ENCODE results near the gene CCM2. TPM values are rescaled to one million over a fixed set of nuclear protein-coding genes. Genes with fewer than 3 reads are reported as not detected.

Gene CCM2
- polyA plus RNA-seq (ENCODE audit: low read depth in 6 of 6): 100 to 1,000 TPM in 2 of 6 donors, 10 to 100 TPM in 4; 69.3 to 136 (median 77.3) TPM

DNA sequence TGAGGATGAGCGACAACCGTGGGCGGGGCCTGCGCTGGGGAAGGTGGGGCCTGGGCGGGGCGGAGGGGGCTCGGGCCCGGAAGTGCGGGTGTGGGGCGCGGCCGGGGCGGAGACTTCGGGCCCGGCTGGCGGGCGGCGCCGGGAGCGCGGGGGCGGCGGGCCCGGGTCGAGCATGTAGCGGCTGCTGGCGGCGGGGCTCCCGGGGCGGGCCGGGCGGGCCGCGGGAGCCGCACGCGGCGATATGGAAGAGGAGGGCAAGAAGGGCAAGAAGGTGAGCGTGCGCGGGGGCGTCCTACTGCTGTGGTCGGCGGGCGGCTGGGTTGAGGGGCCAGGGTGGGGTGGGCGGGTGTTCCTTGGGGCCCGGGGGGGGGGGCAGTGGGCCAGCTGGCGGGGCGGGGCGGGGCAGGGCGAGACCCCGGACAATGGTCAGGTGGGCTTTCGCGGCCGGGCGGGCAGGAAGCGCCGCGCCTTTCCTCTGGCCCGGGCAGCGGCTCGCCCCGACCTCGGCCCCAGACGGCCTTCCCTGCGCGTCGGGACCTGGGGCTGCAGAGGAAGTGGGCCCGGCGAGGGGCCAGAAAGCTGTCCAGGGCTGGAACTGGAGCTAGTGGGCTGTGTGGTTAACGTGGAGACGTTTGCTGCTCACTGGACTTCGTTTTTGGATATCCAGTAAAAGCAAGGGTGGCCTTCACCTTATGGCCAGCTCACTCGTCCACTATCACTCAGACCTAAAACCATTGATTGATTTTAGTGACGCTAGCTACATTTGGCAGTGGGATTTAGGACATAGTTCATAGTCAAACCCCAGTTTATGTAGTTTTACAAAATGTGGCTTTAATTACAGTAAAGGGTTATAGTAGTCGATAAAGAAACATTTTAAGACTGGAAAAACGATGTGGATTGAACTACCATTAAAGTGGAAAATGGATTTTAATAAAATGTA lies at the start of gene CCM2:
Gene CCM2, plus strand, starts transcription at position 109 of the 940 bp plus-strand sequence. Its CDS starts 133 bp downstream, at position 242.
- ATAC-seq (ENCODE audit: low read depth in 2 of 2) (no peak), DNase-seq (no peak)
- Mint-ChIP-seq H3K9me3 (no peaks in the 10 kb centered on the region), H3K27ac (peak within 1 kb of the TSS; percentile 90 to 99 (median 98)), H3K4me1 (peaks cover 40 to 56% (median 55%) of the 10 kb centered on the region in 3 donors), H3K36me3 (peaks cover 0 to under 1% of the 10 kb centered on the region in 2 donors), H3K27me3 (no peaks in the 10 kb centered on the region), H3K4me3 (peak within 1 kb of the TSS; percentile 95 to 99 (median 98))

GRCh38 chr7:44953156-44953555 lies 46.8 kb upstream of the CCM2 start:
- Mint-ChIP-seq H3K4me1 (no peaks in the 10 kb centered on the region), H3K36me3 (no peaks in the 10 kb centered on the region), H3K27me3 (peaks cover 6 to 13% (median 11%) of the 10 kb centered on the region in 3 donors), H3K4me3 (no peak overlapping the region), H3K27ac (peak overlapping the region in 1 of 6 donors; percentile 62), H3K9me3 (peaks cover 0 to 1% (median 0%) of the 10 kb centered on the region in 7 donors)
- DNase-seq (no peak), ATAC-seq (ENCODE audit: low read depth in 2 of 2) (no peak)

DNA sequence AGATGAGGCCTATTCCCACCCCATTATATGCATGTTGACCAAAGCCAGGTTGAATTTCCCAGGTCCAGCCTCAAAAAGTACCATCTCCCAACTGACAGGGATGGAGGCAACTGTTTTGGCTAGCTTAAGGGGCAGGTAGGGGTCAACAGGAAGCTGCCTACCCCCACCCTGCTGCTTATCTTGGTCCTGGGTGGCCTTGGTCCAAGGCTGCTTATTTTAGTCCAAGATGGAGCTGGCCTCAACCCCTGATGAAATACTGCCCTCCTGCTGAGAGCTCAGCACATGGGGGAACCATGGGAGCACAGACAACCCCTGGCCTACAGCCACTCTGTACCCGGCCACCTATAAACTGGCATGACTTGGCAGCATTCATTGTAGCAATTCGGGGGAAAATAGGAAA lies 44.3 kb upstream of the CCM2 start:
- Mint-ChIP-seq H3K4me1 (peaks cover 6 to 16% (median 8%) of the 10 kb centered on the region in 3 donors), H3K27ac (peak overlapping the region in 1 of 6 donors; percentile 24), H3K9me3 (no peaks in the 10 kb centered on the region), H3K4me3 (no peak overlapping the region), H3K27me3 (peaks cover 0 to under 1% (median 0%) of the 10 kb centered on the region in 3 donors), H3K36me3 (no peaks in the 10 kb centered on the region)
- DNase-seq: no peak
- ATAC-seq (ENCODE audit: low read depth in 2 of 2): no peak

- H3K4me3 Mint-ChIP-seq: no peak overlapping the region
- H3K9me3 Mint-ChIP-seq: no peaks in the 10 kb centered on the region
- DNase-seq: no peak
- ATAC-seq (ENCODE audit: low read depth in 2 of 2): no peak
- H3K27ac Mint-ChIP-seq: peak overlapping the region in 1 of 6 donors; percentile 13
- no peaks in the 10 kb centered on the region for H3K36me3 Mint-ChIP-seq
- H3K4me1 Mint-ChIP-seq: peaks cover 6 to 16% (median 8%) of the 10 kb centered on the region in 3 donors
- no peaks in the 10 kb centered on the region for H3K27me3 Mint-ChIP-seq
Measured at GRCh38 chr7:44956157-44956766, 43.7 kb upstream of the CCM2 start.

DNA sequence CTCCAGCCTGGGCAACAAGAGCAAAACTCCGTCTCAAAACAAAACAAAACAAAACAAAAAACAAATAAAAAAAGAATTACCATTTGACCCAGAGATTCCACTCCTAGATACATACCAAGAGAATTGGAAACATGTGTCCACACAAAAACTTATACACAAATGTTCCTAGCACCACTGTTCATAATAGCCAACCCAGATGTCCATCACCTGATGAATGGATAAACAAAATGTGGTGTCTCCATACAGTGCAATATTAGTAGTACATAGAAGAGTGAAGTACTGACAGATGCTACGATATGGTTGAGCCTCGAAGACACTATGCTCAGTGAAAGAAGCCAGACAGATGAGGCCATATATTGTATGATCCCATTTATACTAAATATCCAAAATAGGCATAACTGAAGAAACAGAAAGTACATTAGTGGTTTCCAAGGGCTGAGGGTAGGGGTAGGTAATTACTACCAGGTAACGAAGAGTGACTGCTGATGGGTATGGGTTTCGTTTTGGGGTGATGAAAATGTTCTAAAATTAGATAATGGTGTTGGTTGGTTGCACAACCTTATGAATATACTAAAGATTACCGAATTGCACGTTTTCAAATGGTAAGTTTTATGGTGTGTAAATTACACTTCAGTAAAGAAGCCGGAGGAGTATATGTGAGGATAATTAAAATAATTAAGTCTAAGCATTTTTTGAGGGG lies 41.2 kb upstream of the CCM2 start:
- H3K9me3 Mint-ChIP-seq: no peaks in the 10 kb centered on the region
- DNase-seq: no peak
- ATAC-seq (ENCODE audit: low read depth in 2 of 2): peak in 1 of 2 donors; percentile 17
- peak overlapping the region in 4 of 6 donors; percentile 17 to 84 (median 51) for H3K27ac Mint-ChIP-seq
- no peaks in the 10 kb centered on the region for H3K27me3 Mint-ChIP-seq
- H3K4me3 Mint-ChIP-seq: no peak overlapping the region
- H3K4me1 Mint-ChIP-seq: peaks cover 6 to 16% (median 8%) of the 10 kb centered on the region in 3 donors
- no peaks in the 10 kb centered on the region for H3K36me3 Mint-ChIP-seq

GRCh38 chr7:44959433-44959951 lies 40.5 kb upstream of the CCM2 start:
- Mint-ChIP-seq H3K27ac (peak overlapping the region in 3 of 6 donors; percentile 75 to 85 (median 84)), H3K9me3 (no peaks in the 10 kb centered on the region), H3K4me3 (no peak overlapping the region), H3K27me3 (no peaks in the 10 kb centered on the region), H3K4me1 (peaks cover 6 to 16% (median 8%) of the 10 kb centered on the region in 3 donors), H3K36me3 (no peaks in the 10 kb centered on the region)
- ATAC-seq (ENCODE audit: low read depth in 2 of 2) (peak; percentile 31 to 75), DNase-seq (no peak)

- H3K36me3 Mint-ChIP-seq: no peaks in the 10 kb centered on the region
- H3K4me1 Mint-ChIP-seq: peaks cover 6 to 16% (median 8%) of the 10 kb centered on the region in 3 donors
- ATAC-seq (ENCODE audit: low read depth in 2 of 2): no peak
- H3K9me3 Mint-ChIP-seq: no peaks in the 10 kb centered on the region
- no peaks in the 10 kb centered on the region for H3K27me3 Mint-ChIP-seq
- H3K27ac Mint-ChIP-seq: peak overlapping the region in 5 of 6 donors; percentile 20 to 91 (median 85)
- no peak overlapping the region for H3K4me3 Mint-ChIP-seq
- DNase-seq: no peak
Measured at GRCh38 chr7:44960011-44960580, 39.9 kb upstream of the CCM2 start.

DNA sequence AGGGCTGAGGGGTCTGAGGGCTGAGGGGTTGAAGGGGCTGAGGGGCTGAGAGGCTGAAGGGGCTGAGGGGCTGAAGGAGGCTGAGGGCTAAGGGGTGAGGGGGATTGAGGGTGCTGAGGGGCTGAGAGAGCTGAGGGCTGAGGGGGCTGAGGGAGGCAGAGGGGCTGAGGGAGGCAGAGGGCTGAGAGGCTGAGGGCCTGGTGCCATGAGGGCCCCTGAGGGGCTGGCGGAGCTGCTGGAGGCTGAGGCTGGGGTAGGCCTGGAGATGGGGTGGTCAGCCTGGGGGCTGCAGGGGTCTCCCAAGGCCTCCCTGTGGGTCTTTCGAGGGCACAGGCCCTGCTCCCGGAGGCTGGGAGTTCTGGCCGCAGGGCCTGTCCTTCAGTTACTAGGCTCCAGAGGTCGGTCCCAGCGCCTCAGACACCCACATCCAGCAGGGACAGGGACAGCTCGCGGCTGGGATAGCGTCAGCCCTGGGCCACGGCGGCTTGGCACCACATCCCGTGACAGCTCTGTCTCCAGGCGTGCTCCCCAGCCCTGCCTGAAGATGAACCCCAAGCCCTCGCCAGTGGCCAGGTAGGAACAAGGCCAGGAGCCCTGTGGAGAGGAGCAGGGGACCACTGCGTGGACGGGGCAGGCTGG lies 38.0 kb upstream of the CCM2 start:
- DNase-seq: no peak
- no peak for ATAC-seq (ENCODE audit: low read depth in 2 of 2)

DNA sequence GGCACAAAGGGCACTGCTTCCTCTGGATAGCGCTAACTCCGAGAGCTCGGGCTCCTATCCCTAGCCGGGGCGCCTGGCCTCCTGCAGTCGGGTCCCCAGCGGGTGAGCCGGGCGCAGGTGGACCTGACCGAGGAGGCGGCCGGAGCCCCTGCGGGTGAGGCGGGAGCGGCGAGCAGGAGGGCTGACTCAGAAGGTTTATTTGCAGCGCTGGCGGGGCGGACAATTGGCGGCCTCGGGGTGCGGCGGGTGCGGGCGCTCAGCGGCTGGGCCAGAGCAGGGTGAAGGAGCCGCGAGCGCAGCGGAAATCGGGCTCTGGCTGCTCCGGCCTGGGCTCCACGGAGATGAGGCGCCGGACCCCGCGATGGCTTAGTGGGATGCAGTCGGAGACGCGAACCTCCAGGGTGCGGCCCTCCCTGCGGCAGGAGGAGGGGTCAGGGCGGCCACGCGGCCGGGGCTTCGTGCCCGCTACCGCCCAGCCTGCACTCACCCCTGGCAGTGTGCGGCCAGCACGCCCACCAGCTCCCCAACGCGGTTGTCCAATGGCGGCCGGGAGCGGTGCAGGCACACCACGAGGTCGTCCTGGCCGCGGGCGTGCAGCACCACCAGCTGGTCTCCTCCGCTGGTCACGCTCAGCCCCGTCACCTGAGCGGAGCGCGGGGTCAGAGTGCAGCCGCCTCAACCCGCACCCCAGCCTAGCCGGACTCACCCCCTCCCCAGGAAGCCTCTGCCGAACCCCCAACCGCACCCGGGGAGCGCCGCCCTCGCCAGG lies 37.3 kb upstream of the CCM2 start:
- ATAC-seq (ENCODE audit: low read depth in 2 of 2) (no peak), DNase-seq (no peak)
- H3K36me3 Mint-ChIP-seq: no peaks in the 10 kb centered on the region
- peaks cover 8 to 22% (median 21%) of the 10 kb centered on the region in 3 donors for H3K4me1 Mint-ChIP-seq
- no peaks in the 10 kb centered on the region for H3K27me3 Mint-ChIP-seq
- no peak overlapping the region for H3K4me3 Mint-ChIP-seq
- H3K27ac Mint-ChIP-seq: no peak overlapping the region
- H3K9me3 Mint-ChIP-seq: no peaks in the 10 kb centered on the region

More for the DNA sequence above, 38.0 kb upstream of the CCM2 start:
- no peaks in the 10 kb centered on the region for H3K9me3 Mint-ChIP-seq
- no peaks in the 10 kb centered on the region for H3K27me3 Mint-ChIP-seq
- no peak overlapping the region for H3K4me3 Mint-ChIP-seq
- no peak overlapping the region for H3K27ac Mint-ChIP-seq
- H3K36me3 Mint-ChIP-seq: no peaks in the 10 kb centered on the region
- peaks cover 8 to 16% (median 16%) of the 10 kb centered on the region in 3 donors for H3K4me1 Mint-ChIP-seq

DNA sequence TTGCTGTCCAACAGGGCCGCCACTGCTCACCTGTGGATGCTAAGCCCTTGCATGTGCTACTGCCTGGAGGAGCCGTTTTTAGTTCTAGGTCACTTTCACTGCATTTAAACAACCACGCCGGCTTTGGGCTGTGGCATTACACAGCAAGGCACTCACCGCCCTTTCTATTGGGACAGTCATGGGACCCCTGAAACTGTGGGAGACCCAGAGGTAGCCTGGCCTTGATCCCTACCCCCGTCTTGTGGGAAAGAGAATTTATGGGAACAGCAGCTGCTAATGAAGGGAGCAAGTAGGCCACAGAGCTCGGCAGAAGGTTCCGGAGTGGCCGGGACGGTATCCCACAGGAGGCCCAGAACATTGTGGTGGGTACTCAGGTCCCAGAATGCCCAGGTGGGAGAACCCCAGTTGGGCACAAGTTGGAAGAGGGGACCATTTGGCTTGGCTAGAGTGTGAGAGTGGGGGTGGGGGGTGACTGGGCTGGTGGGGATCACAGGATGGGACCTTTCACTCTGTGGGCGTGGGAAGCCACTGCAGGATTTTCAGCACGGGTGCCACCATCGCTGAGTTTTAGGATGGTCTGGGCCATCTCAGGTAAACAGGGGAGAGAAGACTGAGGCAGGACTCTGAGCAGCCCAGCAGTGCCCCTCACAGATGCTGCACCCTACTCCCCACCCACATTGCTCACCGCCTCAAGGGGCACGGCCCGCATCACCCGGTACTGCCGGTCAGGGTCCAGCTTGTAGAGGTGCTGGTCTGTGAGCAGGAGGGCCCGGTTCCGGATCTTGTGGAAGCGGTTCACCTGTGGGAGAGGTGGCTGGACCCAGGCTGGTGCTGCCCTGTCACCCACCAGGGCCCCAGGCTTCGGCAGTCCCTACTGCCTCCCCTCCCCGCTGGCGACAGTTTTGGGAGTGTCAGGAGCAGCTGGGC lies 36.4 kb upstream of the CCM2 start:
- peak overlapping the region in 2 of 8 donors; percentile 16 to 42 for H3K4me3 Mint-ChIP-seq

GRCh38 chr7:44964384-44964830 lies 35.6 kb upstream of the CCM2 start:
- H3K9me3 Mint-ChIP-seq: no peaks in the 10 kb centered on the region
- DNase-seq (no peak), ATAC-seq (ENCODE audit: low read depth in 2 of 2) (peak; percentile 24 to 40)
- H3K27ac Mint-ChIP-seq: peak overlapping the region in 3 of 6 donors; percentile 22 to 52 (median 28)
- peaks cover 8 to 22% (median 21%) of the 10 kb centered on the region in 3 donors for H3K4me1 Mint-ChIP-seq
- no peaks in the 10 kb centered on the region for H3K27me3 Mint-ChIP-seq
- H3K4me3 Mint-ChIP-seq: no peak overlapping the region
- no peaks in the 10 kb centered on the region for H3K36me3 Mint-ChIP-seq

More for the DNA sequence above, 36.4 kb upstream of the CCM2 start:
- Mint-ChIP-seq H3K27me3 (no peaks in the 10 kb centered on the region), H3K27ac (peak overlapping the region in 4 of 6 donors; percentile 20 to 43 (median 34)), H3K36me3 (no peaks in the 10 kb centered on the region), H3K9me3 (no peaks in the 10 kb centered on the region), H3K4me1 (peaks cover 13 to 28% (median 27%) of the 10 kb centered on the region in 3 donors)
- DNase-seq: no peak
- no peak for ATAC-seq (ENCODE audit: low read depth in 2 of 2)
